Measurements from ENCODE around the gene CFAP46.

The CFAP46 gene

DNA sequence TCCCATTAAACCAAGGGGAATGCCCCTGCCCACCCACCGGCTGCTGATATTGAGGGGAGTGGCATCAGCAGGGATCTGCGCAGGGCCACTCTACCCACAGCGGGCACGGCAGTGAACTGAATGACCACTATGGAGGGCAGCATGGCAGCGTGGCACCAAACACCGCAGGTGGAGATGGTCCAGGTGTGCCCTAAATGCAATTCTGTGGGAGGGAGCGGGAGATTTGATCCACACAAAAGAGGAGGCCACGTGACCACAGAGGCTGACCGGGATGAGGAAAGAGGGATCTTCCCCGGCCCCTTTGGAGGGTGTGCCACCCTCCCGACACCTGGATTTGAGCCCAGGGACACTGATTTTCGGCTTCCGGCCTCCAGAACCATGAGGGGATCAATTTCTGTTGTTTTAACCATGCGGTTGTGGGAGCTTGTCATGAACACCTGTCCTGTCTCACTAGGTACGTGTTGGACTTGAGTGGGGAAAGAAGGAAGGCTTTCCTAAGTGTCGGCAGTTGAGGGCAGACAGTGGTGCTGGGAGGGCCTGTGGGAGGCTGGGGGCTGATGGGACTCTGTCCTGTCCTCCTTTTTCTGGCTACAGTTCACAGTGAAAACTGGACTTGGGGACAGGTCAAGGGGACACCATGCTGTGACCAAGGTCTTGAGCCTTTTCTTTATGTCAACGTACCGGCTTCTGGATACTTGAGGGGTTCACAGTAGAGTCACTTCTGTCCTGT lies 66.1 kb downstream of the CFAP46 start:
- no peak overlapping the region for H3K4me3 ChIP-seq (ENCODE audit: low read depth, low read length)
- DNase-seq (ENCODE audit: low read depth) = no peak

DNA sequence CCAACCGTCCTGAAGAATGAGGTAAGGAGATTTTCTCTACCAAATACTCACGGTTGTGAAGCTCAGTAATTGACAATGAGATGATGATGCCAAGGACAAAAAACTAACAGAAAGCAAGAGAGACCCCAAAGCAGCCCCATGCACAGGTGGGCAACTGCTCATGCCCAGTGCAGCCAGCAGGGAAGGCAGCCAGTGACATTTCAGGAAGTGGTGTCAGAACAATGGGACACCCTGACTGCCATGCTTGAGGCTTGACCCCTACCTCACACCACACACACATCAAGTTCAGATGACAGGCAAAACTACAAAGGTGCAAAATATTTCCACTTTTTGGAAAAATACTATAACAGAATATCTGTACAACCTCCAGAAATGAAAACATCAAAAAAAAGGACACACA lies 66.9 kb downstream of the CFAP46 start:
- DNase-seq (ENCODE audit: low read depth) = no peak
- no peak overlapping the region for H3K4me3 ChIP-seq (ENCODE audit: low read depth, low read length)

DNA sequence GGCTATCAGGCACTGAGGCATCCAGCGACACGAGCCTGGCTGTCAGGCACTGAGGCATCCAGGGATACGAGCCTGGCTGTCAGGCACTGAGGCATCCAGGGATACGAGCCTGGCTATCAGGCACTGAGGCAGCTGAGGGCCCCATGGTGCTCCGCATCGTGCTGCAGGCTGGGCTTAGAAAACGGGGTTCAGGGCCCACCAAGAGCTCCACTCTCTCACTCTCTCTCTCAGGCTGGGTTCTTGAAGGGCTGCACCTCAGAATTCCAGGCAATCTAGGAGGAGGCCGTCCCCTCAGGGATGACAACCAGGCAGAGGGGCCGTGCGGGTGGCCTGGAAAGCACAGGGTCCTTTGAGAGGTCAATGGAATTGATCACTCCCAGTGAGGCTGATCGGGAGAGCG lies 69.0 kb downstream of the CFAP46 start:
- H3K4me3 ChIP-seq (ENCODE audit: low read depth, low read length) = no peak overlapping the region
- DNase-seq (ENCODE audit: low read depth) = no peak

DNA sequence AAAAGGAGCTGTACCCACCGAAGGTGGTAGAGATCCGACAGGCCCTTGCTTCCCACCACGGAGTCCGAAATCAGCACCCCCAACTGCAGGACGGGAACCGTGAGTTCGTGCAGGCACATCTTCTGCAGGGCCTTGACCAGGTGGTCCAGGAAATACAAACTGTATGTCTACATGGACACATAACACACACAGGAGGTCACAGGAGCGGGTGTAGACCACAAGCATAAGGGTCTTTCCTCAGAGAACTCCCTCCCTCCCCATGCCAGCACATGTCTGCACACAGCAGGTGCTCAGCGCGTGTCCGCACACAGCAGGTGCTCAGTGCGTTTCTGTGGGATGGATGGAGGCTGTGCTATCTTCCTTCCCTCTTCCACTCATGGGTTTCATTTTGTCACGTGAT lies 69.7 kb downstream of the CFAP46 start:
- no peak overlapping the region for H3K4me3 ChIP-seq (ENCODE audit: low read depth, low read length)
- no peak for DNase-seq (ENCODE audit: low read depth)

DNA sequence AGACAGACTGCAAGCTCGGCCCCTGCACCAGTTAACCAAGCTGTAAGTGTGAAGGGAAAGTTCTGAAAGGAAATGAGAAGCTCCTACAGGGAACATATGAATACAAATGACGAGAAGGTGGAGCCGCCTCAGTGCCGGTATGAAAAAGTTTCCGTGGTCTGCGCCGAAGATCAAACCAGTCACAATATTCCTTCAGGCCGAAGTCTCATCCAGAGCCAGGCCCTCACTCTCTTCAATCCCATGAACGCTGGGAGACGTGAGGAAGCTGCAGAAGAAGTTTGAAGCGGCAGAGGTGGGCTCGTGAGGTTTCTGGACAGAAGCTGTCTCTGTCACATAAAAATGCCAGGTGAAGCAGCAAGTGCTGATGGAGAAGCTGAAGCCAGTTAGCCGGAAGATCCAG lies 71.9 kb downstream of the CFAP46 start:
- no peak overlapping the region for H3K4me3 ChIP-seq (ENCODE audit: low read depth, low read length)
- DNase-seq (ENCODE audit: low read depth) = no peak

DNA sequence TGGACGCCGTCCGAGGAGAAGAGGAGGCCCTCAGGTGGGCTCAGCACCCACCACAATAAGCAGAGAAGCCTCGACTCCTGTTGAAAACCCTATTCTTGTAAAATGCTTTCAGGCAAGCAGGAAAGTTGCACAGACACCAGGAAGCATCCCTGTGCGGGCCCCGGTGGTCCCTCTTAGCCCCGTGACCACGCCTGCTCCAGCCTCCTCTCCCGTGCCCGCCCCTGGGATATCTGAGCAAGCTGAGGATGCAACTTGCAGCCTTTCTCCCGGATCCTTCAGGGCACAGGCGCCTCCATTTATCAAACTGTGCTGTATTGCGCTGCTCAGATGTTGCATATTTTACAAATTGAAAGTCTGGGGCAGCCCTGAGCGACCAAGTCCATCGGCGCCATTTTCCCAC lies 72.7 kb downstream of the CFAP46 start:
- DNase-seq (ENCODE audit: low read depth) = no peak
- no peak overlapping the region for H3K4me3 ChIP-seq (ENCODE audit: low read depth, low read length)

DNA sequence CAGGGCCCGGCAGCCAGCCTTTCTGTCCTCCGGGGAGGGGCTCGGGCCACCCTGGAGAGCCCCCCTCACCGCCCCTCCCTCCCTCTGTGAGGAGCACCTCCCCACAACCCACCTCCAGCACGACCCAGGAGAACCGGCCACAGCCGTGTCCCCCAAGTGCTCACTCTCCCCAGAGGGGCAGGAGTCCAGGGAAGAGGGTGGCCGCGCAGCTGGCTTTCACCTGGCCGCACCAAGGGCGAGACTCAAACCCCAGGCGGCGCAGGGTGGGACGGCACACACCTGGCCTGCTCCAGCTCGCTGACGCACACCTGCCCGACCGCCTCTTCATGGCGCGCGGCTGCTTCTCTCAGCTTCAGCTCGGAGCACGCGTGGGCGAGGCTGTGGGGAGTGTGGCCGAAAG lies 73.4 kb downstream of the CFAP46 start:
- no peak for DNase-seq (ENCODE audit: low read depth)
- no peak overlapping the region for H3K4me3 ChIP-seq (ENCODE audit: low read depth, low read length)

DNA sequence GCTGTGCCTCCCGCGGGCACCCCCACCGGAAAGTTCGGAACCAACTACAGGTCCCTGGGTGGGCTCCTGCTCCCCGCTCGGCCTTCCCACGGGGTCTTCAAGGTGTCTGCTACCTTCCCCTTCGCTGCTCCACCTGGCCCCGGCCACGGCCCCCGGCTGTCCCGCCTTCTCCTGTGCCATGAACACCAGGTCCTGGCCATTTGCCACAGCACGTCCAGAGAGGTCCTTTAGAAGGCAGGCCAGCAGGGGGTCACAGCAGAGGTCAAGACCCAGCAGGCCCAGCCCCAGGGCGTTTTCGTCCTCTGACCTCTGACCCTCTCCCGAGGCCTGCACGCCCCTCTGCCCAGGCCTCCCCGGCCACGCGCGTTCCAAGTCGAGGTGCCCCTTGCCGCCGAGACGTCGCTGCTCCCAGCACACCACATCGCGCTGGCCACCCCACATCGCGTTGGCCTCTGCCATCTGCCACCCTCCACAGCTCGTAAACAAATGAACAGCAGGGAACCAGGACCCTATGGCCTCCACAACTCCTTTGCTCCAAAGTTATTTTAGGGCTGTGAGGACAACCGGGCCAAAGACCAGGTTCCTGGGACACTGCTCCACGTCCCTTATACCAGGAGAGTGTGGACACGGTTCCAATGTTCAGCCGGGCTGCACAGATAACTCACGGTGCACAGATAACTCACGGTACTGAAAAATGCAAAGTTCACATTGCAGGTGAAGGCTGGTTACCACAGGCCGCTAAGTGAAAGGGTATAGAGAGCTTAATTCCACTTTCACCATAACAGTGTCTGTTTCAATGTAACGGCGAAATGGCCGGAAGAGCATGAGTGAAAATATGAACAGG lies 74.3 kb downstream of the CFAP46 start:
- H3K4me3 ChIP-seq (ENCODE audit: low read depth, low read length) = no peak overlapping the region
- no peak for DNase-seq (ENCODE audit: low read depth)

DNA sequence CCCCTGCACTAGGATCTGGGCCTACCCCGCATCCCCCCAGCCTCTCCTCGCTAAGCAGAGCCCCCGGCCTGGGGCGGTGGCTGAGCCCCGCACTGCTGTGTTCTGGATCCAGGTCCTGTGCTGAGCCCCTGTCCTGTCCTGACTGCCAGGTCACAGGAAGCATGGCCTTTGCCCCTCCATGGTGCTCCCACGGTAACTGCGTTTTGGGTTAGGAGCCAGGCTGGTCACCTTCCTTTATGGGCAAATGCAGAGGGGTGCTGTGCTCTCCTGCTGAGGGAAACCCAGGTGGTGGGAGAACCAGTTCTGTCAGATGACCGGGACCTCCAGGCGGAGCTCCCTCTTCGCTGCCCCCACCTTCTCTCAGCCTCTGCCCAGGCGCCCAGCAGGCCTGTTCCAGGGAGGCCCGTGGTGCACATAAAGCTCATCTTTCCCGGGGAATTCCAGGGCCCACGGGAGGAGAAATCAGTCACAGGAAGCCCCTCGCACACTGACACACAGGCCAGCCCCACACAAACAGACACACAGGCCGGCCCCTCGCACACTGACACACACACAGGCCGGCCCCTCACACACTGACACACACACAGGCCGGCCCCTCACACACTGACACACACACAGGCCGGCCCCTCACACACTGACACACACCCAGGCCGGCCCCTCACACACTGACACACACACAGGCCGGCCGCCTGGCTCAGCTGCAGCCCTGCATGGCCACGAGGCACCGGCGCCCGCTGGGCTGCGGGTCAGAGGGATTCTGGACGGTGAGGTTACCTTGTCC lies 75.6 kb downstream of the CFAP46 start:
- no peak overlapping the region for H3K4me3 ChIP-seq (ENCODE audit: low read depth, low read length)
- no peak for DNase-seq (ENCODE audit: low read depth)

DNA sequence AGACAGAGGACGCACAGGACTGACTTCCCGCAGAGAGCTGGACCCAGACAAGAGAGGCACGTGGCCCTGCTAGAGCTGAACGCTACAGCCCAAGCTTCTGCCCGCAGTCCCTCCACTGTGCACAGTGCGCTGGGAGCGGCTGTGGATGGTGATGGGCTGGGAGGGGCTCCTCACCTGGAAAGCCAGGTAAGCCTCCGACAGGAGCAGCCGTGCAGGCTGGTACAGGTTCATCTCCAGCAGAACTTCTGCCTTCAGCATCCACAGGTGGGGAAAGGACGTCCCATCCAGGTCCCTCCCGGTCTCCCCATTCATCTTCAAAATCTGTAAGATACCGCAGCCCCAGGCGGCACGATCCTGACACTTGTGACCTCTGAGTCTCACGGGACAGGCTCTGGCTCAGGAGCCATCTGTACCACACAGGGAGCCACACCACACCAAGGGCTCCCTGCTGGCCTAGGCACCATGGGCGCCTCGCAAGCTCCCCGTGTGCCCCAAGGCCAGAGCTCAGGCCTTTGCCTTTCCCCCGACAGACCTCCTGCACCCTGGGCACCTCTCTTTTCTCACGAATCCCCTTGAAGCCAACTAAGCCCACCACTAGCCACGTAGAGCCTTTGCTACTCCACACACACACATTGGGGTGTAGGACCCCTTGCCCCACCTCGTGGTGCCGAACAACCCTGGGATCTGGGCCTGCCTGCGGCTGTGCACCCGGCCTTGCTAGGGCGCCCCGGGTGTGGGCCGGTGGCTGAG lies 76.3 kb downstream of the CFAP46 start:
- DNase-seq (ENCODE audit: low read depth) = no peak
- H3K4me3 ChIP-seq (ENCODE audit: low read depth, low read length) = no peak overlapping the region

DNA sequence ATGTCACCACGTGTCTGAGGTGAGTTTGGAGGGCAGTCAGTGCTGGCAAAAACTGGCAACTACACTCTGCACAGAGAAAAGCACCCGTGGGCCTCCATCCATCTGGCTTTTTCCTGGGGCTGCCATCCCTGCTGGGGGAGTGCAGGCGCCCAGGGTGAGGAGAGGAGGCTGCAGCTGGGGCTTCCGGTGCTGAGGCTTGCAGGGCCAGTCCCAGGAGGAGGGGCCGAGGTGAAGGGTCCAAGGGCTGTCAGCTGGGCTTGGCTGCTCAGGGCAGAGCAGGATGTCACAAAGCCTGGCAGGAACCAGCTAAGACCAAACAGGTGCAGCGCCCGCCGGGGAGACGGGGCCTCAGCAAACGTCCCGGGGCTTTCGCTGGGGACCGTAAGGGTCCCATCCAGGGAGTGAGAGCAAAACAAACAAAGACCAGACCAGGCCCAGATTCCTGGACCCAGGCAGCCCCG lies 77.2 kb downstream of the CFAP46 start:
- DNase-seq (ENCODE audit: low read depth) = no peak
- H3K4me3 ChIP-seq (ENCODE audit: low read depth, low read length) = no peak overlapping the region

DNA sequence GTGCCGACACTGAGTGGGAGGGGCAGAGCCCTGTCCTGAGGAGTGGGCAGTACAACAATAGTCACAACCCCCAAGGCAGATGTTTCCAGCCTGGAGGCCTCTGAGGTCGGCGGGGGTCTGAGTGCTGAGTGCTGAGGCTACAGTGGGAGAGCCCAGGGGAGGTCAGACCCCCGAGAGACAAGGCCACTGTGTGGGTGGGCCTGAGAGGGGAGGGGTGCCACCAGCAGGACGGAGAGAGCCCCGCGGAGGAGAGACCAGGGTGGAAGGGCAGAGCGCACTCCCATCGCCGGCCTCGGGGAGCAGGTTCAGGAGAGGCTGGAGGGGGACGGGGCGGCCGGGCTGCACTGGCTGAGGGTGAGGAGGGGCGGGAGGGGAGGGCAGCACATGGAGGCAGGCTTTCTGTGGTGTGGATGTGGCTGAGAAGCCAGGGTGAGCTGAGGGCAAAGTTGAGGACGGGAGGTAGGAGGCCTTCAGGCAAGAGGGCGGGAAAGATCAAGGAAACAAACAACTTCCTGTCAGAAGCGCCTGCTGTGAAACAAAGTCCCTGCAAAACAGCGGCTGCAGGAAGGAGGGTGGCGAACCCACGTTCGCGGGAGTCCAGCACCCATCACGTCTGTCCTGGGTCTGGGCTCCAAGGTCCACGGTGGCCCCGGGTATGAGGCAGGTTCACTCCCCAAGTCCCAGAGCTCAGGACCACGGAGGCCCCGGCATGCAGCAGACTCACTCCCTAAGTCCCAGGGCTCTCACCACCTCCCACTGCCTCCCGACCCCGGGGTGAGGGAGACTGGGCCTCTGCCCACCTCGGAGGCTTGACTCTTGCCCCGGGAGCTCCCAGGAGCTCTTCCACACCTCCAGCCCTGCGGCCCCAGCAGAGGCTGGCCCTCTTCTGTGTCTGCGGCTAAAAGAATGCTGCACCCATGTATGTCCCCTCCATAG lies 79.6 kb downstream of the CFAP46 start:
- H3K4me3 ChIP-seq (ENCODE audit: low read depth, low read length) = no peak overlapping the region
- no peak for DNase-seq (ENCODE audit: low read depth)

DNA sequence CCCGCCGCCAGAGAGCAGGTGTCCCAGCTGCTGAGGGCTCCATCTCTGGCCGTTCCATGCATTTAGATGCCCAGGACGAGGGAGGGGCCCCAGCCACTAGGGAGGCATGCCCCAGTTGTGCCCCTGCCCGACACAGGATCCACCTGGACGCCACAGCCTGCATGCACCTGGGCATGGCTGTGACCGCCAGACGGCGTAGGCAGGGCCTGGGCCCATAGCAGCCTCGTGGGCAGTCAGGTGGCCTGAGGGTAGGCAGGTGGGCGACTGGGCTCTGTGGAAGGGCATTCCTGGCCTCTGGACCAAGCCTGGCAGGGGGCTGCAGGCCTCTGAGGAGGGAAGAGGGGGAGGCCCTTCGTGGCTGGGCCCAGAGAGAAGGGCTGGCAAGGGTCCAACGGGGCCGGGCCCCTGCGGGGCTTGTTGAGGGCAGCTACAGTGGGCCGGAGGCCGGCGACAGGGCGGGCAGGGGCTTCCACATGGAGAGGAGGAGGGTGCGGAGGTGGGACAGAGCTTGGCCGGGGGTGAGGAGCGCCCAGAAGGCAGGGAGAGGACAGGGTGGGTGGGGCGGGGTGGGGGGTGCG lies 80.4 kb downstream of the CFAP46 start:
- DNase-seq (ENCODE audit: low read depth) = no peak
- no peak overlapping the region for H3K4me3 ChIP-seq (ENCODE audit: low read depth, low read length)

DNA sequence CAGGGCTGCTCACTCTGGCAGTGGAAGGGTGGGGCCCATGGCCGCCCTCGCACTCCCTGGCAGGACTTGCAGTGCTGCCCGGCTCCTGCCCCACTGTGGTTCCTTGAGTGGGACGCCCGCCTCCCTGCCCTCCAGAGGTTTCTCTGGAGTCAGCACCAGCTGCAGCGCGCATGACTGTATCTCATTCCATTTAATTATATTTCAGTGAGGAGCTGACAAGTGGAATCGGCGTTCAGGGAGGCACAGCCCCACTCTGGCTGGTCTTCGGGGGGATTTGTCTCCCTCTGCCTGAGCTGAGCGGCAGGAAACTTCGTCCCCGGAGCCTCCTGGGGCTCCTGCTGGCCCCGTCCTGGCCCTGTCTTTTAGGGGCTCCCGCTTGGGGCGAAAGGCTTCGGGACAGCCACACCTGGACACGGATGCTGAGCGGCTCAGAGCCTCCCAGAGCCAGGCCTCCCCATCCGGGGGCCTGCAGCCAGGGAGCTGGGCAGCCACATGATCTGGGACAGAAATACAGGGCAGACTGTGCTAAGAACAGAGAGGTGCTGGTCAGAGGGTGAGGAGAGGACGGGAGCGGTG lies 81.2 kb downstream of the CFAP46 start:
- no peak for DNase-seq (ENCODE audit: low read depth)
- no peak overlapping the region for H3K4me3 ChIP-seq (ENCODE audit: low read depth, low read length)

DNA sequence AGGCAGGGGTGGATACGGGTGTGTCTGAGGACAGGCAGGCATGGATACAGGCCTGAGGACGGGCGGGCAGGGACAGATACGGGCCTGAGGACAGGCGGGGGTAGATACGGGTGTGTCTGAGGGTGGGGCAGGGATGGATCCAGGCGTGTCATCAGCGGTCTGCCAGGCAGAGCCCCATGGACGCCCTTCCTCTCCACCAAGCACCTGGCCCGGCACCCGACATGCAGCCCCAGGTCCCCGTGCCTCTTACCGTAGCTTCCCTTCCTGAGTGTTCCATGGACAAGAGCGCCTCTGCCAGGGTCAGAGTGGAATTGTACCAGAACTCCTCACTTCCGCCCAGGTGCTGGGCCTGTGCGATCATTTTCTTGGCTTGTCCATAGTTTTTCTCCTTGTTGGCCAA lies 81.8 kb downstream of the CFAP46 start:
- no peak overlapping the region for H3K4me3 ChIP-seq (ENCODE audit: low read depth, low read length)
- DNase-seq (ENCODE audit: low read depth) = no peak

DNA sequence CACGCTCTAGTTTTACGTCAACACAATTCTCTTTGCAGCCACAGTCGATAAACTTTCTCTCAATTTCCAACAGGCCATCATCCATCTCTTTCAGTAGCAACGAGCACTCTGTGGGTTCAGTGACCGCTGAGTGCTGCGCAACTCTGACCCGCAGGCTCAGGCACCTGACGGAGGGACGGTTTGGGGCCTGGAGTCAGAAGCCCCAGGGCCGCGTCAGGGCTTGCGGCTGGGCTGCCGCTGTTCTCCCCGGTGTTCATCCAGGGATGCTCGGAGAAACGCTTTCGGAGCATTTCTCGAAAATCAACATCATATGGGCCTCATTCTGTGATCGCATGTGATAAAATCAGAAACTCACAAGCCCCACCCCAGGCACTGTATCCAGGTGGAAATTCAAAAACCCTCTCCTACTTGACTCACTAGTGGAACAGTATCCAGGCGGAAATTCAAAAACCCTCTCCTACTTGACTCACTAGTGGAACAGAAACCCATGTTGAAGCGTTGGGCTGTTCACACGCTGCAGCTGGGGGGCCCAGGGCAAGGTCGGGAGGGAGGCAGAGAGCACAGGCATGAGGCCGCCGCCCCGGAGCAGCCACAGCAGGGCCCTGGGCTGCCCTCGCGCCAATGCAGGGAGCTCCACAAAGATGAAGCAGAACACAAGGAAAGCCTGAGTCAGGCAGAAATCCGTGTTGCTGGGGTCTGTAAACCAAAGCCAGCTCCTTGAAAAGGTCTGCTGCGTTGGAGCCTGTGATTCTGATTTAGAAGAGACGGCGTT lies 83.1 kb downstream of the CFAP46 start:
- H3K4me3 ChIP-seq (ENCODE audit: low read depth, low read length) = no peak overlapping the region
- no peak for DNase-seq (ENCODE audit: low read depth)

Data from skeletal muscle cell (primary cell).